ENCODE results near the gene INPP5F. TPM values are rescaled to one million over a fixed set of nuclear protein-coding genes. Genes with fewer than 3 reads are reported as not detected.

Gene INPP5F
- total and polyA plus RNA-seq, 8 donors: 10.9 to 46.5 (median 40.5) TPM

DNA sequence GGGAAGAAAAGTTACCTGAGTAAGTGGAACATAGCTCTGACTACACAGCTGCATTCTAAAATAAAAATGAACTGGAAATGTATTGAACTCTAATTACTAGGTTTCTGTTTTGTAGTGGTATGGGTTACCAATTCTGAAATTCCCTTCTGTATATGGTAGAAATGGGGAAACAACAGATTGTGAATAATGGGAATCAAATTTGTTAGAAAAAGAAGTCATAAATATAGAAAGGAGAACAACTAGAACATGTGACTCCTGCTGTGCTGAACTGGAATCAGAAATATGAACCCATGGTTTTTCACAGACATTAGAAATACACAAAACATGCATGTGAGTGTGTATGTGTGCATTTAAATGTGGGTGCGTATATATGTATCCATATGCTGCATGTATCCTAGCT lies 119.8 kb downstream of the INPP5F start:
- no peak overlapping the region for H3K4me3 ChIP-seq
- intact Hi-C loops (cut with DNase I): no loop called here
- H3K9me3 ChIP-seq: no peaks in the 10 kb centered on the region
- no peaks in the 10 kb centered on the region for H3K27me3 ChIP-seq
- peak overlapping the region in 1 of 2 donors; percentile 51 for H3K27ac ChIP-seq
- TF ChIP-seq, protein P1, sequence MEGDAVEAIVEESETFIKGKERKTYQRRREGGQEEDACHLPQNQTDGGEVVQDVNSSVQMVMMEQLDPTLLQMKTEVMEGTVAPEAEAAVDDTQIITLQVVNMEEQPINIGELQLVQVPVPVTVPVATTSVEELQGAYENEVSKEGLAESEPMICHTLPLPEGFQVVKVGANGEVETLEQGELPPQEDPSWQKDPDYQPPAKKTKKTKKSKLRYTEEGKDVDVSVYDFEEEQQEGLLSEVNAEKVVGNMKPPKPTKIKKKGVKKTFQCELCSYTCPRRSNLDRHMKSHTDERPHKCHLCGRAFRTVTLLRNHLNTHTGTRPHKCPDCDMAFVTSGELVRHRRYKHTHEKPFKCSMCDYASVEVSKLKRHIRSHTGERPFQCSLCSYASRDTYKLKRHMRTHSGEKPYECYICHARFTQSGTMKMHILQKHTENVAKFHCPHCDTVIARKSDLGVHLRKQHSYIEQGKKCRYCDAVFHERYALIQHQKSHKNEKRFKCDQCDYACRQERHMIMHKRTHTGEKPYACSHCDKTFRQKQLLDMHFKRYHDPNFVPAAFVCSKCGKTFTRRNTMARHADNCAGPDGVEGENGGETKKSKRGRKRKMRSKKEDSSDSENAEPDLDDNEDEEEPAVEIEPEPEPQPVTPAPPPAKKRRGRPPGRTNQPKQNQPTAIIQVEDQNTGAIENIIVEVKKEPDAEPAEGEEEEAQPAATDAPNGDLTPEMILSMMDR (IDR thresholded peaks at IDR 0.05): no peak
- ATAC-seq (no peak), DNase-seq (no peak)
- peaks cover 0 to 92% of the 10 kb centered on the region in 2 donors for H3K36me3 ChIP-seq
- H3K4me1 ChIP-seq: peaks cover 0 to 36% of the 10 kb centered on the region in 2 donors

- H3K27ac ChIP-seq: no peak overlapping the region
- peaks cover 0 to 42% of the 10 kb centered on the region in 2 donors for H3K4me1 ChIP-seq
- ATAC-seq (no peak), DNase-seq (no peak)
- TF ChIP-seq, protein P1 (IDR thresholded peaks at IDR 0.05): no peak
- no peaks in the 10 kb centered on the region for H3K27me3 ChIP-seq
- intact Hi-C loops (cut with DNase I): no loop called here
- H3K36me3 ChIP-seq: peaks cover 0 to 91% of the 10 kb centered on the region in 2 donors
- no peak overlapping the region for H3K4me3 ChIP-seq
- H3K9me3 ChIP-seq: no peaks in the 10 kb centered on the region
Measured at GRCh38 chr10:119849031-119849789, 123.4 kb downstream of the INPP5F start.

DNA sequence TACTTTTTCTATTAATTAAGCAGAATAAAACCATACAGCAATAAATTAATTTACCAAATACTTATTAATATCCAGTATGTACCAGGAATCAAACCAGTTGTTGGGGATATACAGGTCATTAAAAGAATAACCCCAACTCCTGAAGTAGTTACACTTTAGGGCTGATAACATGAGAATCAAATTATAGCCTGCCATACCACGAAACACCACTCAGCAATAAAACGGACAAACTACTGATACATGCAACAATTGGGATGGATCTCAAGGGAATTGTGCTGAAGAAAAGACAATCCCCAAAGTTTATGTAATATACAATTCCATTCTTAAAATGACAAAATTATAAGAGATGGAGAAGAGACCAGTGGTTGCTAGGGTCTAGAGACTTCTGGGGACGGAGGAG lies 124.1 kb downstream of the INPP5F start:
- DNase-seq: no peak
- Histone ChIP-seq H3K36me3 (peaks cover 0 to 90% of the 10 kb centered on the region in 2 donors), H3K27me3 (no peaks in the 10 kb centered on the region), H3K27ac (peak overlapping the region in 1 of 2 donors; percentile 67), H3K9me3 (no peaks in the 10 kb centered on the region), H3K4me3 (no peak overlapping the region), H3K4me1 (peaks cover 0 to 42% of the 10 kb centered on the region in 2 donors)
- no peak for ATAC-seq
- intact Hi-C loops (cut with DNase I): no loop called here
- TF ChIP-seq, protein P1 (IDR thresholded peaks at IDR 0.05): no peak

- intact Hi-C loops (cut with DNase I): no loop called here
- TF ChIP-seq, protein P1 (IDR thresholded peaks at IDR 0.05): no peak
- H3K9me3 ChIP-seq: no peaks in the 10 kb centered on the region
- ATAC-seq (no peak), DNase-seq (no peak)
- no peak overlapping the region for H3K27ac ChIP-seq
- H3K27me3 ChIP-seq: no peaks in the 10 kb centered on the region
- no peak overlapping the region for H3K4me3 ChIP-seq
- H3K4me1 ChIP-seq: peaks cover 0 to 20% of the 10 kb centered on the region in 2 donors
- H3K36me3 ChIP-seq: peaks cover 0 to 90% of the 10 kb centered on the region in 2 donors
Measured at GRCh38 chr10:119852277-119852676, 126.4 kb downstream of the INPP5F start.

GRCh38 chr10:119852822-119853221 lies 127.0 kb downstream of the INPP5F start:
- peaks cover 0 to 20% of the 10 kb centered on the region in 2 donors for H3K4me1 ChIP-seq
- no peak overlapping the region for H3K27ac ChIP-seq
- TF ChIP-seq, protein P1 (IDR thresholded peaks at IDR 0.05): no peak
- DNase-seq (no peak), ATAC-seq (no peak)
- no peaks in the 10 kb centered on the region for H3K27me3 ChIP-seq
- H3K9me3 ChIP-seq: no peaks in the 10 kb centered on the region
- peaks cover 0 to 92% of the 10 kb centered on the region in 2 donors for H3K36me3 ChIP-seq
- intact Hi-C loops (cut with DNase I): no loop called here
- no peak overlapping the region for H3K4me3 ChIP-seq
